T-helper 1 cell (primary cell): ENCODE data around the gene ABHD8.

Source experiments
- DNase-seq, 5 donors: peaks; one replicate each; pipeline ENCODE4 v3.0.0-alpha.2; 2012 to 2020

The ABHD8 gene

DNA sequence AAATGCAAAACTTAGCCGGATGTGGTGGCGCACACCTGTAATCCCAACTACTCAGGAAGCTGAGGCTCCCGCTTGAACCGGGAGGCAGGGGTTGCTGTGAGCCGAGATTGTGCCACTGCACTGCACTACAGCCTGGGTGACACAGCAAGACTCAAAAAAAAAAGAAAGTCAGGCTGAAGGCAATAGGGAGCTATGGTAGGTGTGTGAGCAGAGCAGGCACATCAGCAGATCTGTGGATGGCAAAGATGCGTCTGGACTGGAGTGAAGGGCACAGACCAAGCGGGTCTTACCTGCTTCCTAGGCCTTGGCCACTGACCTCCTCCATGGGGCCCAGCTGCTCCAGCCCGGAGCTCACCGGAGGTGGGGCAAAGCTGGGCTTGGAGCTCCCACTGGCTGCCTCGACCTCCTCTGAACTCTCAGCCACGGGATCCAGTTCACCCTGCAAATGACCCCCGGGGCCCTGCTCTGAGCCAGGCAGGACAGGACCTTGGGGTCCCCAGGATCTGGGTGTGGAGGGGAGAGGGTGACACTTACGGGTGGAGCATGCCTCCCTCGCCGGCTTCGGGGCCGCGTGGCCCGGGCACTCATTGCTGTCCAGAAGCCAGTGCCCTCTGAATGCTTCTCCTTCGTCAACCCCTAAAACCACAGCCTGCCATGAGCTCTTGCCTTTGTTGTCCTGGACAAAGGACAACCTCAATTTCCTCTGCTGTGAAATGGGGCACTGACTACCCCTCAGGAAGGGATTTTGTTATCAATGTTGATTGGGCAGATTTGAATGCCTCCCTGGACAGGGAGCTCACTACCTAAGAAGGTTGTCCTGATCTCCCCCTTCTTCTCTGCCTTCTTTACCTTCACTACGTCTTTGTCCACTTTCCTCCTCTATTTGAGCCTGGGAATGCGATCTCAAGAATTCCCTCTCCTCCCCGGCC, 39.2 kb downstream of the ABHD8 start:
- no peak for DNase-seq

DNA sequence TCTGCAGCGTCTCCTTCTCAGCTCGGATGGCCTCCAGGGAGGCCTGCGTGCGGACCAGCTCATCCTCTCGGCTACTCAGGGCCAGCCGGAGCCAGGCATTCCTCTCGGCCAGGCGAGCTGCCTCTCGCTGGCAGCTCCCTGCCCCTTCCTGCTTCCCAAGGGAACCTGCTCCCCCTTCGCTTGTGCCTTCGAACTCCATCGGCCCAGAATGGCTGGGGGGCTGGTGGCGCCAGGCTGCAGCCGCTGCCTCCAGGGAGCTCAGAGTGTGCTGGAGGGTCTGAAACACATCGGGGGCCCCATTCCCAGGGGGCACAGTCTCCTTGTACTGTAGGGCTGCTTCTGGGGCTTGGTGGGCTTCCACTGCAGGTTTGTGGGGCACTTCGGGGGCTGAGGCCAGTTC, 40.7 kb downstream of the ABHD8 start:
- no peak for DNase-seq

DNA sequence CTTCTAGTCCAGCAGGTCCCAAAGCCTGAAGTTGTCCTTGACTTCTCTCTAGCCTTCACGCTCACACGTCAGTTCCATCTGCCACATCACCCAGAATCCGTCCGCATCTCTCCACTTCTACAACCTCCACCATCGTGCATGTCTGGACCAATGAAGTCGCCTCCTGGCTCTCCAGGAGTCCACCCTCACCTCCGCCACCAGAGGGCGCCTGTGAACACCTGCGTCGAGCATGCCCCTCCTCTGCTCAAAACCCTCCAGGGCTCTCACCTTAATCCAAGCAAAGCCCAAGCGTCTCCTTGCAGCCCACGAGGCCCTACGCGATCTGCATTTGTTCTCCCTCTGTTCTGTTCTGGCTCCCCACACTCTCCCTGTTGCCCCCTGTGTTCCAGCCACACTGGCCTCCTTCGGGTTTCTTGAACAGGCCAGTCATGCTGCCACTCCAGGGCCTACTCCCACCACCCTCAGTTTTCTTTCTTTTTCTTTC, 42.3 kb downstream of the ABHD8 start:
- peak; percentile 74 to 86 (median 84) for DNase-seq

DNA sequence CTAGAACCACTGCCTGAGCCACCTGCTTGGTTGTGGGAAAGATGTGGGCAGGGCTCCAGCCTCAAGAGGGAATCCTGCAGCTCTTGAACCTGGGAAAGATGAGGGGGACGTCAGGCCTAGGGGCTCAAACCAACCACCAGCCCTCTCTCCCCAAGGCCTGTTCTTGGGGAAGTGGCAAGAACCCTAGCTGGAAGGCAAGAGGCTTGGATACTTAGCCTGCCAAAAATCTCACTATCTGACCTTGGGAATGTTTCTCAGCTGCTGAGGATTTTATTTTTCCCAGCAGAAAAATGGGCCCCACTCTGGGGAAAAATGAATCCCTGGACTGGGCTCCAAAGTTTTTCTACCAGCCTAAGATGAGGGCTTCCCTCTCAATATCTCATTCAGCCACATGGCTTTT, 43.3 kb downstream of the ABHD8 start:
- DNase-seq, result no peak

DNA sequence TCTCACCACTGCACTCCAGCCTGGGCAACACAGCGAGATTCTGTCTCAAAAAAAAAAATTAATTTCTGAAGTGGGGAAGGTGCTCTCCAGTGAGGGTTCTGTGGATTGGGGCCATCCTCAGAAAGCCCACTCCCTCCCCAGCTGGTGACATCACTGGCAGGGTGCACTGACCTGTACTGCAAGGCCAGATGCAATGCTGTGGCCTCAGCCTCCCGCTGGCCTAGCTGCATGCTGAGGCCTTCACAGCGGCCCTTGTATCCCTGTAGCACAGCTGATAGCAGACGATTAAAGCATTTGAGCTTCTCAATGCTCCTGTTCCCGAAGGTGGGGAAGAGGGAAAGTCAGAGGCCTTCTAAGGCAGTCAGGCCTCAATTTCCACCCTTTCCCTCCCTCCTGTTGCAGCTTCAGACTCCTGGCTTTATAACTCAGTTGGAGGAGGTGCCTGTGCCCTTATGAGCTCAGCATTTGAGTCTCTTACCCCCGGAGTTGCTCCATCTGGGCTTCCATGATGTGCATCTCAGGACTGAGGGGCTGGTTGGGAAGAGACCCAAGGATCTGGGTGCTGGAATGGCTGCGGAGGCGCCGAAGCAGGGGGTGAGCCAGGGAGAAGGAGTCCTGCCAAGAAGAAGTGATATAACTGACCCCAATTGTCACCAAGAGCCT, 44.0 kb downstream of the ABHD8 start:
- DNase-seq, result no peak

- no peak for DNase-seq
Observed at GRCh38 chr19:17256130-17256529, 47.1 kb downstream of the ABHD8 start.

DNA sequence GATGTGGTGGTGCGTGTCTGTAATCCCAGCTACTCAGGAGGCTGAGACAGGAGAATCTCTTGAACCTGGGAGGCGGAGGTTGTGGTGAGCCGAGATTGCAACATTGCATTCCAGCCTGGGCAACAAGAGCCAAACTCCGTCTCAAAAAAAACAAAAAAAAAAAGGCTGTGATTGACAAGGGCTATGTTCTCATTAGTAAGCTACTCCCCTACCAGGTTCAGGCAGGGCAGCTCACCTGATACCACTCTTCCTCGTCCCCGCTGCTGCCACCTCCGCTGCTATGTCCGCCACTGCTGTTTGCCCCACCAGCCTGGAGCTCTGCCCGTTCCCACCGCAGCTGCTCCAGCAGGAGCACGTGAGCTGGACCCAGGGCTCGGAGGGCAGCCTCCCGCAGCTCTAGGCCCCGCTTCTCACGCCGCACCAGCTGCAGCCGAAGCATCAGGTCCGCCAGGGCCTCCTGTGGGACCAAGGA, 48.0 kb downstream of the ABHD8 start:
- DNase-seq, result no peak

DNA sequence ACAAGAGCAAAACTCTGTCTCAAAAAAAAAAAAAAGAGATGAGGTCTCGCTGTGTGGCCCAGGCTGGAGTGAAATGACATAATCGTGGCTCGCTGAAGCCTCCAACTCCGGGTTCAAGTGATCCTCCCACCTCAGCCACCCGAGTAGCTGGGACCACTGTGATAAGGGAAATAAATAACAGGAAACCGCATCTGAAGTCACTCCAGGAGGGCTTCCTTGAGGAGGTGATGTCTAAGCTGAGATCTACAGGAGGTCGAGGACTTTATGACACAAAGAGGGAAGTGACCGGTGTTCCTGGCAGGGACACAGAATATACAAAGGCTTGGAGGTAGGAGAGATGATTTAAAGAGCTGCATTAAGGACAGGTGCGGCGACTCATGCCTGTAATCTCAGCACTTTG, 48.6 kb downstream of the ABHD8 start:
- no peak for DNase-seq

DNA sequence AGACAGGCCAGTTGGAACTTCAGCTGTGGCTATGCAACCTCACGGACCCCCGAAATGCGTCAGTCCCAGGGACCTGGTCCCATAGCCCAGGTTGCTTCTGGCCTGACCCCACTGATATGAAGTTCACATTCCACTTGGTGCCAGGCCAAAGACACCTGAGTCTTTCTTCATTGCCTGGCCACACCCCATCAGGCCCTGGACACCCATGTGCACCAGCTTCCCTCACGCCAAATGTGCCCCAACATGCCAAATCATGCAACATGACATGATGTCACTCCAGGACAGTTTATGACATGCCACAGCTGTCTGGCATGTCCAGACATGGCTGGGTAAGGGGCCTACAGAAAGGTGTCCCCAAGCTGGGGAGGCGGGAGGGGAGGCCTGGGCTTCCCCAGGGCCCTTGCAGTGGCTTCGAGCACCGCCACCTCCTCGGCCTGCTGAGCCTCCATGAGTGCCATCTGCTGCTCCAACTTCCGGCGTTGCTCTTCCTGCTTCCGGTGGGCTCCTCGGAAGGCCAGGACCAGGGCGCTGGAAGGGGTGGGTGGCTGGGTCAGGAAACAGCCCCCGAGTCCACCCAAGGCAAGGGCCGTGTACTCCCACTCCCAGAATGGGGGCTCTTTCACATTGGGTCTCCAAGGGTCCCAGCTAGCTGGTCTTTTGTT, 53.2 kb downstream of the ABHD8 start:
- no peak for DNase-seq

GRCh38 chr19:17248011-17248776, 55.0 kb downstream of the ABHD8 start:
- no peak for DNase-seq

DNA sequence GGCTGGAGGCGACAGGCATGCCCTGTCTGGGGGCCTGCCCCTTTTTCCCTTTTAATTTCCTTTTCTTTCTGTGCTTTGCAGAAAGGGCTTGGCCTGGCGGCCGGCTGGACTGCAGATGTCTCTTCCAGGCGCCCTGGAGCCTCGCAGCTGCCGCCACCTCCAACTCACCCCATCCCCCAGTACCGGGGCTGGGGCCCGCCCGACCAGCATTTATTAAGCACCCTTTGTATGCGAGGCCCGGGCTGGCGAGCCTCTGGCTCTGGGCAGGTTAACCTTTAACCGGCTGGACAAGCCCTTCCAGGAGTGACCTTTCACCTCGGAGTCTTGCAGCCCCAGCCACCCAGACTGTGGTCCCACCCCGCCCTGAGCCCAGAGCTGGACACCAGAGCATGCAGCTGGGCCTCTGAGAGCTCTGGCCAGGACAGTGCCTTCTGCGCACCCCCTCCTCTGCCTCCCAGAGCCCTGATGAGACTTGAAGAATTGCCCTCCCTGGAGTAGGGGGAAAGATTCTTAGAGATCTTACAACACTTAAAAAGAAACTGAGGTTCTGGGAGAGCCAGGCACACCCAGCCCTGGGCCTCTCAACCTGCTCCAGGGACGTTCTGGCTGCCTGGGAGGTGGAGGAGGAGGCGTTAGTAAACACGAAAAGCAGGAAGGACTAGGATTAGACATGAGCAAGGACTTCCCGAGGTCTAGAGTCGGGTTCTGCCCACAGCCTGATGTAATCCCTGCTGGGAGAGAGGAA, 56.4 kb downstream of the ABHD8 start:
- no peak for DNase-seq

DNA sequence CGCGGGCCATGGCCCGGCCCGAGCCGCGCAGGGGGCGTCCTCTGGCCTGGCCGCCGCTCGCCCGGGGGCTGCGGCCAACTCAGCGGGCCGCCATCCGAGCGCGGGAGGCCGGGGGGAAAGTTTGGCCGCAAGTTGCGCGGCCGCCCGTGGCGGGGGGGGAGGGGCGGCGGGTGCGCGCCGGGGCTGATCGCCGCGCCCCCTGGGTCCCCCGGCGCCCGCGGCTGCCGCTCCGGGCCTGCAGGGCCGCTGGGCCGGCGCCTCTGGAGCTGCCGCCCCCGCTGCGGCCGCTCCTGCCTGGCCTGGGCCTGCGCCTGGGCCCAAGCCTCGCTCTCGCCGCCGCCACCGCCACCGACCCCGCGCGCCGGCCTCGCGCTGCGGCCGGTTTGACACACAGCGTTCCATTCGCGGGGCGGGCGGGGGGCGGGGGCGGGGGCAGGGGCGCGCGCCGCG, 57.7 kb downstream of the ABHD8 start, which contains the start of gene NR2F6:
Gene NR2F6, minus strand, starts transcription at position 385 of the 450 bp plus-strand sequence. CDS start 699 bp downstream, outside the sequence.
- DNase-seq, result no peak

- no peak for DNase-seq
Observed at GRCh38 chr19:17244618-17245534, 58.3 kb downstream of the ABHD8 start.

DNA sequence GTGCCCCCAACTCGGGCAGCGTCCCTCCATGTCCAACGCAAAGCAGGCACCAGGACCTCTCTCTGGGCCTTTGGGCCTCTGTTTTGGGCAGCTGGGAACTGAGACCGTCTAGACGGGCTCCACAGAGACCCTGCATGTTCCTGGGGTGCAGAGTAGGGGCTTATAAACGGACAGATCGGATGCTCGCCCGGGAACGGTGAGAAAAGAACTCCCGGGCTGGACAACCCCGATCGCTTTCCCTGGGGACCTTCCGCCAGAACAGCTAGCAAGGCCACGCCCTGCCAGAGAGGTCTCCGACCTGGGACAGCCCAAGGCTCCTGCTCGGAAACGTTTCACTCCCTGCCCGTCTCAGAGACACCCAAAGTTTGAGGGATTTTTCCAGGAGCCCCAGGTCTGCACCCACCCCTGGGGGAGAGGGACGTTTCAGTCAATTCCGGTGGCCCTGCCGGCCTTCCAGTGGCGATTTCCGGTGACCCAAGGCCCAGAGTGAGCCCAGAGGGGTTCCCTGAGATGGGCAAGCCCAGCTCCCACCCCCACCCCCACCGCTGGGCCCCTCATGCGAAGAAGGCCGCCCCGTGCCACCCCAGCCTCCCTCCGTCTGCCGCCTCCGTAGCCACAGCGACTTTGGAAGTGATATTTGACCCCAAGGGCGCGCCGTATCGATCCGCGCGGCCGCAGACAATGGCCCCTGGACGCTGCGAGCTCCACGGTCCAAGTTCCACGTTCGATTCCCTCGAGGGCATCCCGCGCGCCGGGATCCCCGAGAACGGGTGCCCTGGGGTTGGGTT, 59.2 kb downstream of the ABHD8 start:
- DNase-seq, result no peak

DNA sequence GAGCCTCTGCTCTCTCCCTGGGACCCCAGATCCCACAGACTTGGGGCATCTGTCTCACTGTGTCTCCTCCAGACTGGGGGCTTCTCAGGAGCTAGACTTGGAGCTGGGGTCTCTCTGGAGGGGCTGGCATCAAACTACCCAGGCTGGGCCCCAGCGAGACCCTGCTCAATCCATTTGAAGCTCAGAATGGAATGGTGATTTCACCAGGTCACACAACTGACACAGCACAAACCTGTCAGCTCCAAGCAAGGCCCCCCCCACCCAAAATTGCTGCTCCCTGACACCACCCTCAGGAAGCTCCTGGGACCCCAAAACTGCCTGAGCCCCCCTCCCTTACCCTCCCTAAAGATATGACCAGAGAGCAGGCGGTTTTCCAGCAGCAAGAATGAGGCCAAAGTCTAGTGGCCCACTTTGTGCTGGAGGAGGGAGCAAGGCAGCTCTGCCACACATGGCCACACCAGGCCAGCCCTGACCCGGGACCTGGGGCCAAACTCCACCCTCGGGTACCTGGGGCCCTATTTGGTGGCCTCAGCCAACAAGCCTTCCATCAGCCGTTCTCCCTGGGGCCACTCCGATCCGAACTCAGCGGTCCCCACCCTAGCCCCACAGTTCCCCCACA, 59.9 kb downstream of the ABHD8 start:
- no peak for DNase-seq

DNA sequence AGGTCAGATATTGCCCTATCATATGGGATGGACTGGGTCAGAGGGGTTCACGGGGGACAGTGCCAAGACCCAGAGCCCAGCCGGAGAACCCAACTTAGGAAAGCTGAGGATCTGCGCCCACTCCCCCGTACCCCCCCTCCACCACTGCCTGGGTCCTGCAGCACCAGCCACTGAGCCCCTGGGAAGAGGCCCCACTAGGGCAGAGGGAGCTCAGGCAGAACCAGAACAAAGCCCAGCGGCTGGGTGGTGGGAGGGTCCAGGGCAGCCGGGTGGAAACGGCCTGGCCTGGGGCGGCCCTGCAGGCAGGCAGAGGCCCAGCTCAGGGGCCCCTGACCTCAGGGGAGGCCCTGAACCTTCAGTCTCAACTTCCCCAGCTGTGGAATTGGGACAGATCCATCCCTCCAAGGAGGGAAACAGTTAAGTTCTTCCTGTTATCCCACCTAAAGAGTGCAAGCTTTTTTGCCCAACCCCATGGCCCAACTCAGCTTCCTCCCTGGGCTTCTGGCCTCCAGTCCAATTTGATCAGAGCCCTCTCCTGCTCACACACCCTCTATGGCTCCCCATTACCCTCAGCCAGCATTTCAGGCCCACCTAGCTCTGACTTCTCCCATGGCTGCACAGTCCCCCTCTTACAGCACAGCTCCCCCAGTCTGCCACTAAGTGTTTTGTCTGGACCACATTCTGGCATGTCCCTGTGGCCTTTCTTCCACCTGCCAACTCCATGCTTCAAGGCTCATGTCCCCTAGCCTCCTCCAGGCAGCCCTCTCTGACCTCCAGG, 60.6 kb downstream of the ABHD8 start:
- DNase-seq, result no peak
